Measurements from ENCODE around the gene ANAPC16. TPM values are rescaled to one million over a fixed set of nuclear protein-coding genes. Genes with fewer than 3 reads are reported as not detected.
A peak's percentile ranks its signal among the peaks of the same experiment; 100 is the strongest.
"Not testable (repeated sequence)": the region's sequence is repeated elsewhere in the genome, so short reads cannot be mapped to it uniquely, and the experiment has no call there.

ANAPC16 gene
- total RNA-seq, 2 experiments from 2014 or later, result 82.9 to 87.1 TPM

- Mint-ChIP-seq H3K9me3 (no peaks in the 10 kb centered on the region), H3K4me1 (peaks cover 56% of the 10 kb centered on the region), H3K4me3 (peak overlapping the region; percentile 32), H3K27me3 (no peaks in the 10 kb centered on the region), H3K27ac (peak overlapping the region; percentile 83), H3K36me3 (ENCODE audit: low read depth) (peaks cover 26% of the 10 kb centered on the region)
- DNase-seq, result no peak
- CTCF ChIA-PET, result interaction anchor here (0.6 to 1.4 kb wide), 7 partner anchors 11 to 147 kb away, joined by 3 to 4 read pairs (median 3); no protein-coding TSS in a partner anchor
- POLR2A ChIA-PET, result interaction anchor here (1.0 to 1.5 kb wide), 3 partner anchors 29 to 112 kb away, joined by 3 to 6 read pairs (median 4); no protein-coding TSS in a partner anchor
Observed at GRCh38 chr10:72219235-72219814, 3.5 kb downstream of the ANAPC16 start.

GRCh38 chr10:72220637-72221036, 4.8 kb downstream of the ANAPC16 start:
- ChIA-PET POLR2A (no interaction called here), CTCF (interaction anchor here (0.7 to 4.0 kb wide), 3 partner anchors 54 to 116 kb away, joined by 3 to 21 read pairs (median 12); no protein-coding TSS in a partner anchor)
- Mint-ChIP-seq H3K27me3 (no peaks in the 10 kb centered on the region), H3K9me3 (no peaks in the 10 kb centered on the region), H3K4me3 (no peak overlapping the region), H3K4me1 (peaks cover 49% of the 10 kb centered on the region), H3K36me3 (ENCODE audit: low read depth) (peaks cover 29% of the 10 kb centered on the region), H3K27ac (peak overlapping the region; percentile 13)
- DNase-seq, result no peak

- no peak for DNase-seq
- H3K9me3 Mint-ChIP-seq, result no peaks in the 10 kb centered on the region
- H3K36me3 Mint-ChIP-seq (ENCODE audit: low read depth), result peaks cover 29% of the 10 kb centered on the region
- H3K27me3 Mint-ChIP-seq, result no peaks in the 10 kb centered on the region
- H3K27ac Mint-ChIP-seq, result no peak overlapping the region
- no peak overlapping the region for H3K4me3 Mint-ChIP-seq
- ChIA-PET POLR2A (no interaction called here), CTCF (interaction anchor here (0.6 to 4.0 kb wide), 4 partner anchors 54 to 180 kb away, joined by 3 to 21 read pairs (median 8); no protein-coding TSS in a partner anchor)
- H3K4me1 Mint-ChIP-seq, result peaks cover 49% of the 10 kb centered on the region
Observed at GRCh38 chr10:72221278-72221677, 5.5 kb downstream of the ANAPC16 start.

GRCh38 chr10:72223743-72224101, 7.9 kb downstream of the ANAPC16 start:
- H3K4me1 Mint-ChIP-seq, result peaks cover 49% of the 10 kb centered on the region
- CTCF ChIA-PET, result interaction anchor here (1.1 to 4.0 kb wide), 2 partner anchors 108 to 113 kb away, joined by 3 to 21 read pairs; no protein-coding TSS in a partner anchor
- POLR2A ChIA-PET, result interaction anchor here (0.6 to 1.2 kb wide), 3 partner anchors 50 to 96 kb away, joined by 3 read pairs; partner anchors contain the start of gene DDIT4
- H3K9me3 Mint-ChIP-seq, result no peaks in the 10 kb centered on the region
- no peaks in the 10 kb centered on the region for H3K27me3 Mint-ChIP-seq
- no peak for DNase-seq
- peak overlapping the region; percentile 69 for H3K27ac Mint-ChIP-seq
- H3K4me3 Mint-ChIP-seq, result peak overlapping the region; percentile 4
- peaks cover 36% of the 10 kb centered on the region for H3K36me3 Mint-ChIP-seq (ENCODE audit: low read depth)

GRCh38 chr10:72224191-72224590, 8.4 kb downstream of the ANAPC16 start:
- H3K9me3 Mint-ChIP-seq, DNase-seq, H3K27me3 Mint-ChIP-seq, H3K4me3 Mint-ChIP-seq: not testable (repeated sequence)
- peaks cover 35% of the 10 kb centered on the region for H3K36me3 Mint-ChIP-seq (ENCODE audit: low read depth)
- H3K4me1 Mint-ChIP-seq, result peaks cover 47% of the 10 kb centered on the region
- POLR2A ChIA-PET, result interaction anchor here (1.0 to 1.2 kb wide), 2 partner anchors 49 to 51 kb away, joined by 3 read pairs; partner anchors contain the start of gene DDIT4
- CTCF ChIA-PET, result interaction anchor here (1.1 to 4.0 kb wide), 2 partner anchors 109 to 113 kb away, joined by 3 to 21 read pairs; no protein-coding TSS in a partner anchor
- peak overlapping the region; percentile 38 for H3K27ac Mint-ChIP-seq

GRCh38 chr10:72226418-72227027, 10.7 kb downstream of the ANAPC16 start:
- no peak for DNase-seq
- H3K27me3 Mint-ChIP-seq, result no peaks in the 10 kb centered on the region
- POLR2A ChIA-PET, result interaction anchor here (0.6 kb wide), 2 partner anchors 40 to 62 kb away, joined by 3 to 4 read pairs; no protein-coding TSS in a partner anchor
- peak overlapping the region; percentile 9 for H3K27ac Mint-ChIP-seq
- H3K36me3 Mint-ChIP-seq (ENCODE audit: low read depth), result peaks cover 37% of the 10 kb centered on the region
- peaks cover 49% of the 10 kb centered on the region for H3K4me1 Mint-ChIP-seq
- no peak overlapping the region for H3K4me3 Mint-ChIP-seq
- H3K9me3 Mint-ChIP-seq, result no peaks in the 10 kb centered on the region
- CTCF ChIA-PET, result interaction anchor here (0.6 to 1.5 kb wide), 6 partner anchors 11 to 111 kb away, joined by 3 to 5 read pairs (median 3); no protein-coding TSS in a partner anchor

GRCh38 chr10:72227826-72228225, 12.0 kb downstream of the ANAPC16 start:
- H3K27me3 Mint-ChIP-seq, result no peaks in the 10 kb centered on the region
- CTCF ChIA-PET, result interaction anchor here (1.2 kb wide), 1 partner anchor 9 kb away, joined by 4 read pairs; no protein-coding TSS in a partner anchor
- no peak for DNase-seq
- H3K4me1 Mint-ChIP-seq, result peaks cover 45% of the 10 kb centered on the region
- POLR2A ChIA-PET, result no interaction called here
- peaks cover 36% of the 10 kb centered on the region for H3K36me3 Mint-ChIP-seq (ENCODE audit: low read depth)
- no peaks in the 10 kb centered on the region for H3K9me3 Mint-ChIP-seq
- no peak overlapping the region for H3K4me3 Mint-ChIP-seq
- H3K27ac Mint-ChIP-seq, result no peak overlapping the region

- peaks cover 41% of the 10 kb centered on the region for H3K36me3 Mint-ChIP-seq (ENCODE audit: low read depth)
Observed at GRCh38 chr10:72228318-72228751, 12.5 kb downstream of the ANAPC16 start.

GRCh38 chr10:72229261-72230251, 13.7 kb downstream of the ANAPC16 start:
- no peaks in the 10 kb centered on the region for H3K9me3 Mint-ChIP-seq
- H3K27ac Mint-ChIP-seq, result peak overlapping the region; percentile 55
- no peak for DNase-seq
- no peak overlapping the region for H3K4me3 Mint-ChIP-seq
- ChIA-PET POLR2A (interaction anchor here (0.6 kb wide), 1 partner anchor 343 kb away, joined by 4 read pairs; no protein-coding TSS in a partner anchor), CTCF (interaction anchor here (0.6 to 1.8 kb wide), 12 partner anchors 10 to 854 kb away, joined by 3 to 5 read pairs (median 3); no protein-coding TSS in a partner anchor)
- H3K4me1 Mint-ChIP-seq, result peaks cover 33% of the 10 kb centered on the region
- H3K36me3 Mint-ChIP-seq (ENCODE audit: low read depth), result peaks cover 36% of the 10 kb centered on the region
- H3K27me3 Mint-ChIP-seq, result no peaks in the 10 kb centered on the region

More at GRCh38 chr10:72228318-72228751, 12.5 kb downstream of the ANAPC16 start:
- no peaks in the 10 kb centered on the region for H3K27me3 Mint-ChIP-seq
- ChIA-PET POLR2A (no interaction called here), CTCF (interaction anchor here (1.1 to 1.8 kb wide), 7 partner anchors 10 to 855 kb away, joined by 3 to 5 read pairs (median 3); no protein-coding TSS in a partner anchor)
- no peak for DNase-seq
- no peak overlapping the region for H3K4me3 Mint-ChIP-seq
- H3K27ac Mint-ChIP-seq, result no peak overlapping the region
- no peaks in the 10 kb centered on the region for H3K9me3 Mint-ChIP-seq
- peaks cover 42% of the 10 kb centered on the region for H3K4me1 Mint-ChIP-seq

- ChIA-PET CTCF (interaction anchor here (0.6 kb wide), 1 partner anchor 77 kb away, joined by 3 read pairs; no protein-coding TSS in a partner anchor), POLR2A (no interaction called here)
- peaks cover 15% of the 10 kb centered on the region for H3K4me1 Mint-ChIP-seq
- no peaks in the 10 kb centered on the region for H3K27me3 Mint-ChIP-seq
- no peak for DNase-seq
- H3K36me3 Mint-ChIP-seq (ENCODE audit: low read depth), result peaks cover 46% of the 10 kb centered on the region
- no peaks in the 10 kb centered on the region for H3K9me3 Mint-ChIP-seq
- H3K4me3 Mint-ChIP-seq, result no peak overlapping the region
- no peak overlapping the region for H3K27ac Mint-ChIP-seq
Observed at GRCh38 chr10:72233621-72234020, 17.8 kb downstream of the ANAPC16 start.

- Mint-ChIP-seq H3K4me1 (peaks cover 10% of the 10 kb centered on the region), H3K27me3 (no peaks in the 10 kb centered on the region), H3K4me3 (no peak overlapping the region), H3K36me3 (ENCODE audit: low read depth) (peaks cover 41% of the 10 kb centered on the region), H3K27ac (no peak overlapping the region), H3K9me3 (no peaks in the 10 kb centered on the region)
- ChIA-PET POLR2A (no interaction called here), CTCF (no interaction called here)
- DNase-seq, result no peak
Observed at GRCh38 chr10:72234560-72235095, 18.8 kb downstream of the ANAPC16 start.
